Esophagus (tissue), 2 donors: ENCODE results near the gene GAD2. TPM values are rescaled to one million over a fixed set of nuclear protein-coding genes. Genes with fewer than 3 reads are reported as not detected.

ENCODE experiments used
- H3K27ac ChIP-seq, 2 donors: one replicate each; pipeline ENCODE4 v1.5.1; 2013; ENCODE audit warnings: low read depth in 2 of 2, mild to moderate bottlenecking in 2 of 2, inconsistent platforms in 1 of 2, low read length in 1 of 2, moderate library complexity in 1 of 2
- H3K27me3 ChIP-seq, 2 donors: one replicate each; pipeline ENCODE4 v1.6.1; 2013; ENCODE audit warnings: low read length in 2 of 2, control low read depth in 1 of 2, mild to moderate bottlenecking in 1 of 2; ENCODE audit not compliant: insufficient read depth in 2 of 2, control insufficient read depth in 1 of 2
- H3K36me3 ChIP-seq, 2 donors: one replicate each; pipeline ENCODE4 v1.6.1; 2013; ENCODE audit warnings: low read length in 1 of 2; ENCODE audit not compliant: control insufficient read depth in 2 of 2, insufficient read depth in 2 of 2
- H3K4me1 ChIP-seq, 2 donors: one replicate each; pipeline ENCODE4 v1.6.1; 2013; ENCODE audit warnings: low read length in 1 of 2; ENCODE audit not compliant: control insufficient read depth in 2 of 2, insufficient read depth in 2 of 2
- H3K4me3 ChIP-seq, 2 donors: one replicate each; pipeline ENCODE4 v1.5.1; 2013; ENCODE audit warnings: low read length in 2 of 2, mild to moderate bottlenecking in 2 of 2, low read depth in 1 of 2, moderate library complexity in 1 of 2
- H3K9me3 ChIP-seq, 2 donors: one replicate each; pipeline ENCODE4 v1.6.1; 2013; ENCODE audit warnings: mild to moderate bottlenecking in 2 of 2, low read depth in 1 of 2, low read length in 1 of 2, moderate library complexity in 1 of 2; ENCODE audit not compliant: control insufficient read depth in 2 of 2, insufficient read depth in 1 of 2
- WGBS, 2 donors: extraction: QIAGEN DNeasy Blood & Tissue Kit; methylation state at CpG; one replicate each; pipeline ENCODE4 v1.1.7; 2013; 5-methylcytosine and 5-hydroxymethylcytosine counted together
- polyA plus RNA-seq, 2 donors: library from polyadenylated mRNA; stranded (reverse); fragments of 200-250 nt; gene quantifications; one replicate each; pipeline ENCODE4 v1.2.3, GENCODE V29; 2013
- donor health status: healthy with polysubstance abuse.
- donor health status: Bipolar disorder and iron deficiency.

The GAD2 gene
- polyA plus RNA-seq, 2 donors: 0.01 TPM; not detected in 1

DNA sequence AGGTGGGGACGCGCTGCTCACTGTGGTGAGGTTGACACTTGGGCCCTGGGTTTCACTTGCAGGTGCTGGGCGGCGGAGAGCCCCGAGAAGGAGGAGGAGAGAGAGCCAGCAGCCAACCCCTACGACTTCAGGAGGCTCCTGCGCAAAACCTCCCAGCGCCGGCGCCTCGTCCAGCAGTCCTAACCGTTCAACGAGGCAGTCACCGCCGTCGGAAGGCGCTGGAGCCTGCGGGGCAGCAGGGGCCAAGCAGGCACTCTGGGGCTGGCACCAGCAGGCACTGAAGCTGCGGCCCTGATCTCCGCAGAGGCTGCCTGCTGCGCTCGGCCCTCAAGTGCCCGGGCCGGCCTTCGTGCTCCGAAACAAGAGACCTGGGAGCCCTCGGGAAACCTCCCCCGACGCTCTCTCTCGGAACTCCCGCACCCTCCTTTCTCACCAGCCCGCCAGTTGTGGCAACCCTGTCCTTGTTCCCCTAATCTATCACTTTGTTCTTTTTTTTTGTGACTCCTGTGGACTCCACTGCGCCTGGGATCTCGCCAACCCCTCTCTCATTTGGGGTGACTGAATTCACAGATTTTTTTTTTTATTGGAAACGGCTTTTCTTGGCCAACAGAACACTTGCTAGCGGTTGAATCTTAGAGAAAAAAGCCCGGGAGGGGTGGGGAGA, 4.7 kb upstream of the GAD2 start:
- H3K9me3 ChIP-seq: peaks cover 0 to 2% of the 10 kb centered on the region in 2 donors
- H3K27me3 ChIP-seq: peaks cover 10 to 30% of the 10 kb centered on the region in 2 donors
- H3K27ac ChIP-seq: no peak overlapping the region
- H3K36me3 ChIP-seq: no peaks in the 10 kb centered on the region
- no peak overlapping the region for H3K4me3 ChIP-seq
- WGBS, 2 donors: 9 to 11% methylated on average over 36 to 37 of the region's 37 CpGs
- H3K4me1 ChIP-seq: peaks cover 3 to 6% of the 10 kb centered on the region in 2 donors

DNA sequence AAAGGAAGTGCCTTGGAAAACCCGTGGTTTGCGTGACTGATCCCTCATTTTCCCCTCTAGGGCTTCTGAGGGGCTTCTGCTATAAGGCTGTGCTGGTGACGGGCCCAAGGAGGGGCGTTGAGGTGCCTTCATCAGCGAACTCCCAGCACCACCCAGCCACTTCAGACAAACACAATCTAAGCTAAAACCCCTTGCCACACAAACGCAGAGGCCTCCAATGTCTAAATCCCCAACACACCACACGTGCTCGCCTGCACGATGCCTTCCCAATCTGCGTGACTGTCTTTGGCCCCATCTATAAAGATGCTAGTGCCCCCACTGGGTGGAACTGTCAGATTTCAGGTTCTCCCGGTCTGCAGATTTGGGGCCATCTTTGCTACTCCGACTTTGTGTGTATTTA, 4.1 kb upstream of the GAD2 start:
- Histone ChIP-seq H3K9me3 (peaks cover 0 to 2% of the 10 kb centered on the region in 2 donors), H3K36me3 (no peaks in the 10 kb centered on the region), H3K4me3 (no peak overlapping the region), H3K27ac (no peak overlapping the region), H3K4me1 (peaks cover 4 to 9% of the 10 kb centered on the region in 2 donors), H3K27me3 (peaks cover 10 to 32% of the 10 kb centered on the region in 2 donors)
- WGBS, 2 donors: 9 to 12% methylated on average over 12 of the region's 12 CpGs

- WGBS, 2 donors: 18 to 24% methylated on average over 11 of the region's 11 CpGs
- Histone ChIP-seq H3K4me1 (peaks cover 8 to 15% of the 10 kb centered on the region in 2 donors), H3K9me3 (peaks cover 0 to 2% of the 10 kb centered on the region in 2 donors), H3K27me3 (peaks cover 12 to 39% of the 10 kb centered on the region in 2 donors), H3K27ac (no peak overlapping the region), H3K36me3 (no peaks in the 10 kb centered on the region), H3K4me3 (no peak overlapping the region)
These were observed 3.3 kb upstream of the GAD2 start for GRCh38 chr10:26213157-26213800.

DNA sequence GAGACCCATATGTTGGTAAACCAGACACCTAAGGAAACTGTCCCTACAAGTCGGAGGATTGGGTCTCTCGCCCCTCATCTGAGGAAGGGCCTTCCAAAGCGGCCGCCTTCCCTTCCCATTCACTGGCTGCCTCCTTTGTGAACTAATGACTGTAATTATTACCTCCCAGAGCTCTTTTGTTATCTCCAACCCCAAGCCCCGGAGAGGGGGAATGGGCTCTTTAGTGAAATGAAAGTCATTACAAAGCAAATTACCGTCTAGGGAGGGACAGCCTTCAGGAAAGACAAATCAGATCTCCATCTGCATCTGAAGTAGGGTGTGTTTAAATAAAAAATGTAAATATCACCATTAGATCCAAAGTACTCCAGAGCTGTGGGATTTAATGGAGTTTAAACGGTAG, 2.6 kb upstream of the GAD2 start:
- Histone ChIP-seq H3K27me3 (peaks cover 12 to 43% of the 10 kb centered on the region in 2 donors), H3K27ac (no peak overlapping the region), H3K9me3 (peaks cover 0 to 2% of the 10 kb centered on the region in 2 donors), H3K4me1 (peaks cover 8 to 15% of the 10 kb centered on the region in 2 donors), H3K36me3 (no peaks in the 10 kb centered on the region), H3K4me3 (no peak overlapping the region)
- 15 to 16% methylated on average over 7 of the region's 7 CpGs for WGBS, 2 donors

- peaks cover 12 to 43% of the 10 kb centered on the region in 2 donors for H3K27me3 ChIP-seq
- no peaks in the 10 kb centered on the region for H3K36me3 ChIP-seq
- WGBS, 2 donors: 8 to 9% methylated on average over 32 to 34 of the region's 34 CpGs
- H3K4me1 ChIP-seq: peaks cover 8 to 15% of the 10 kb centered on the region in 2 donors
- no peak overlapping the region for H3K4me3 ChIP-seq
- H3K27ac ChIP-seq: no peak overlapping the region
- H3K9me3 ChIP-seq: peaks cover 0 to 2% of the 10 kb centered on the region in 2 donors
These were observed 1.8 kb upstream of the GAD2 start for GRCh38 chr10:26214551-26215395.

DNA sequence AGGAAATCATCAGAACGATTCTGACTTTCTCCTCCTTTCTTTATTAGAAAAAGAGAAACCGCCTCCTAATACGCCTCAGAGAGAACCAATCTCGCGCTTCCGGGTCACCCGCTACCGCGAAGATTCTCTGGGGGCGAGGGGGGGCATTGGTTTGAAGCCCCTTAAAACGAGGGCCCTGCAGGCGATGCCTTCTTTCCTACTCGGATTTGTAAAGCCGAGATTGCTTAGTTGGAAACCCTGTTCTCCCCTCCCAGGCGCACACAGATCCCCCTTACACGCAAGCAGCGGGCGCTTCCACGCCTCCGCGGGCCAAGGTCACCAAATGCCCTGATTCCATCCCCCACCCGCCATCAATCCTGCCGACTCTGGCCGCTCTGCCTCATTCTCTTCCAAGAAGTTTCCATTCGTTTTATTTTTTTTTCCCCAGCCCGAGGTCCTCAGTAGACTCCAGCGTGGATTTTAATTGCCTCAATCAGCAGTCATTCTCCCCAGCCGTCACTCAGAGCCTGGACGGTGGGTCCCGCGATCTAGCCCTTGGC, 1.1 kb upstream of the GAD2 start:
- Histone ChIP-seq H3K9me3 (peaks cover 0 to 2% of the 10 kb centered on the region in 2 donors), H3K4me3 (peak overlapping the region in 1 of 2 donors; percentile 16), H3K36me3 (no peaks in the 10 kb centered on the region), H3K4me1 (peaks cover 8 to 15% of the 10 kb centered on the region in 2 donors), H3K27me3 (peaks cover 12 to 43% of the 10 kb centered on the region in 2 donors), H3K27ac (no peak overlapping the region)
- WGBS, 2 donors: 3% methylated on average over 31 of the region's 31 CpGs

- no peaks in the 10 kb centered on the region for H3K36me3 ChIP-seq
- 2% methylated on average over 57 of the region's 57 CpGs for WGBS, 2 donors
- peak overlapping the region in 1 of 2 donors; percentile 16 for H3K4me3 ChIP-seq
These were observed 514 bp upstream of the GAD2 start for GRCh38 chr10:26215935-26216584.

DNA sequence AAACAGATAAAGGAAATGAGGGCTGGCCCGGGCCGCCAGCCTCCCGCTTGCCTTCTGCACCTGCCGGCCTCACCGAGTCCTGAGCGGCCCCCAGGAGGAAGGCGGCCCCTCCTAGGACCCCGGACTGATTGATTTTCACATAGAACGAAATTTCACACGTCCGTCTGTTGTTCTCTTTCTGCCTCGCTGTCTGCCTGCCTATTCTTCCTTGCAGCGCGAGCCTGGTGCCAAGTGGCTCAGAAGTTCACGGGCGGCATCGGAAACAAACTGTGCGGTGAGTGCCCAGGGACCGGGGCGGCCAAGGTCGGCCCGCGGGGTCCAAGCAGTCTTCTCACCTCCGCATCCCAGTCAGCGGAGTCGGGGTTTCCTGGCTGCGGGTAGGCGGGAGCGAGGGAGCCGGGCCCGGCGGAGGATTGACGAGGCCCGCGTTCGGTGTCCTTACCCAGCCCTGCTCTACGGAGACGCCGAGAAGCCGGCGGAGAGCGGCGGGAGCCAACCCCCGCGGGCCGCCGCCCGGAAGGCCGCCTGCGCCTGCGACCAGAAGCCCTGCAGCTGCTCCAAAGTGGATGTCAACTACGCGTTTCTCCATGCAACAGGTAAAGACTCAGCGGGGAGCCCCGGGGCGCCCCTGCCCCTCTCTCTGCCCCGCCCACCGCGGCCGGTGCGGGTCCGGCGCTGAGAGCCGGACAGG, 967 bp downstream of the GAD2 start:
- peaks cover 8 to 15% of the 10 kb centered on the region in 2 donors for H3K4me1 ChIP-seq
- peak overlapping the region in 1 of 2 donors; percentile 23 for H3K4me3 ChIP-seq
- peaks cover 8 to 43% of the 10 kb centered on the region in 2 donors for H3K27me3 ChIP-seq
- H3K9me3 ChIP-seq: peaks cover 0 to 2% of the 10 kb centered on the region in 2 donors
- H3K36me3 ChIP-seq: no peaks in the 10 kb centered on the region
- H3K27ac ChIP-seq: no peak overlapping the region
- WGBS, 2 donors: 1 to 3% methylated on average over 57 to 64 of the region's 64 CpGs

More at GRCh38 chr10:26215935-26216584, 514 bp upstream of the GAD2 start:
- no peak overlapping the region for H3K27ac ChIP-seq
- peaks cover 0 to 2% of the 10 kb centered on the region in 2 donors for H3K9me3 ChIP-seq
- peaks cover 12 to 43% of the 10 kb centered on the region in 2 donors for H3K27me3 ChIP-seq
- H3K4me1 ChIP-seq: peaks cover 8 to 15% of the 10 kb centered on the region in 2 donors
